MCF 10A (cell line): ENCODE data around the gene NAPA. TPM values are rescaled to one million over a fixed set of nuclear protein-coding genes. Genes with fewer than 3 reads are reported as not detected.

Source experiments
- BruUV-seq: library from RNA; stranded (reverse); fragments of 400-500 nt; replicated peaks from 2 replicates; lab custom pipeline; 2021; lab: Mats Ljungman, UMichigan
- CTCF ChIA-PET: fragments of 300-600 bp; sonication (Branson Sonifier 250); formaldehyde crosslinking; extraction: SDS; loops from one replicate; lab custom pipeline; 2021; ENCODE audit warnings: antibody characterized with exemption, inconsistent platforms; lab: Yijun Ruan, JAX
- POLR2A ChIA-PET: fragments of 300-600, 350-650 bp; sonication (Branson Sonifier 250); formaldehyde crosslinking; extraction: SDS; loops from one replicate; lab custom pipeline; 2020; ENCODE audit warnings: antibody characterized with exemption, inconsistent platforms; lab: Yijun Ruan, JAX
- DNase-seq: peaks from one replicate; pipeline ENCODE4 v3.0.0-alpha.2; 2018; ENCODE audit not compliant: unreplicated experiment
- H3K27ac Mint-ChIP-seq: one replicate; pipeline ENCODE4 v1.8.0; 2022; ENCODE audit warnings: mild to moderate bottlenecking, low read depth, mixed read lengths; ENCODE audit not compliant: unreplicated experiment
- H3K27me3 Mint-ChIP-seq: one replicate; pipeline ENCODE4 v1.8.0; 2022; ENCODE audit warnings: mixed read lengths; ENCODE audit not compliant: insufficient read depth, unreplicated experiment
- H3K36me3 Mint-ChIP-seq: one replicate; pipeline ENCODE4 v1.8.0; 2022; ENCODE audit warnings: mild to moderate bottlenecking, moderate library complexity, mixed read lengths; ENCODE audit not compliant: insufficient read depth, unreplicated experiment
- H3K4me1 Mint-ChIP-seq: one replicate; pipeline ENCODE4 v1.8.0; 2022; ENCODE audit warnings: mixed read lengths; ENCODE audit not compliant: insufficient read depth, unreplicated experiment
- H3K4me3 Mint-ChIP-seq: one replicate; pipeline ENCODE4 v1.8.0; 2022; ENCODE audit warnings: mild to moderate bottlenecking, moderate library complexity, mixed read lengths; ENCODE audit not compliant: unreplicated experiment
- H3K9me3 Mint-ChIP-seq: one replicate; pipeline ENCODE4 v1.8.0; 2022; ENCODE audit warnings: mixed read lengths; ENCODE audit not compliant: unreplicated experiment
- intact Hi-C: fragments of 100-400 bp; cut with micrococcal nuclease; formaldehyde crosslinking; loops from 2 replicates; pipeline ENCODE4 v1.14.1; 2022
- total RNA-seq: library from RNA; stranded (reverse); gene quantifications from 2 replicates; pipeline ENCODE4 v1.2.3, GENCODE V29; 2022
- TF ChIP-seq, protein P1 (sequence below): fragments of 200-600 bp; IDR thresholded peaks from one replicate; pipeline ENCODE4 v1.8.0; 2022; ENCODE audit warnings: antibody characterized with exemption, mild to moderate bottlenecking; ENCODE audit not compliant: unreplicated experiment

NAPA gene
- total RNA-seq, 1 experiment from 2014 or later, result 72.1 TPM

DNA sequence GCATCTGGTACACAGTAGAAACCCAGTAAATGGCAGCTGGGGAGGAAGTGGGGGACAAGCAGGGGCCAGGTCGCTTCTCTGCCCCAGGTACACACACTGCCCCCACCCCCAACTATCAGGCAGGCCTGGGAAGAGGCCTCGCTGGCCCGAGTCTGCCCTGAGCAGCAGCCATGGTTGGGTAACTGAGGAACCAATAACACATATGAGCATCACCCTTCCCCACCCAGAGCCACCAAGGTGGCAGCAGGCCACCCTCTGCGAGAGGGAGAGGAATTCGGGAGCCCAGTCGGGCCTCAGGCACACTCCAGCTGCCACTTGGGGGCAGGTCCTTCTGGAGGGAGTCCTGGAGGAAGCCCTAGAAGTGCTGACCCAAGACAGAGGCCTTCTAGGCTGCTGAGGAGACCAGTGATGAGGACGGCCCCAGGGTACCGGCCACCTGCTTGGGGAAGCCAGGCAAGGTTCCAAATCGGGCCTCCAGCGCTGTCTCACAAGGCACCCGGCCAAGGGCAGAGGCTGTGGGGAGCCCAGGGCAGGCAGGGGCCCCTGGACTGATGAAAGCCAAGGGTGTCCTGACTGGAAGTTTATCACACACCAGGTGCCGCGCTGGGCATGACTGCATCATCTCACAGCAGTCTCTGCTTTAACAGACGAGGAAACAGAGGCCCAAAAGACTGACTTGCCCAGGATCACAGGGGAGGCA is 16.9 kb downstream of the NAPA start:
- Mint-ChIP-seq H3K27ac (no peak overlapping the region), H3K27me3 (no peaks in the 10 kb centered on the region), H3K9me3 (no peaks in the 10 kb centered on the region), H3K4me3 (no peak overlapping the region), H3K36me3 (peaks cover 36% of the 10 kb centered on the region), H3K4me1 (no peaks in the 10 kb centered on the region)
- ChIA-PET CTCF (interaction anchor here (1.4 kb wide), 1 partner anchor 209 kb away, joined by 5 read pairs; no protein-coding TSS in a partner anchor), POLR2A (interaction anchor here (3.6 kb wide), 1 partner anchor 14 kb away, joined by 8 read pairs; the partner anchor contains the start of gene KPTN)
- TF ChIP-seq, protein P1, sequence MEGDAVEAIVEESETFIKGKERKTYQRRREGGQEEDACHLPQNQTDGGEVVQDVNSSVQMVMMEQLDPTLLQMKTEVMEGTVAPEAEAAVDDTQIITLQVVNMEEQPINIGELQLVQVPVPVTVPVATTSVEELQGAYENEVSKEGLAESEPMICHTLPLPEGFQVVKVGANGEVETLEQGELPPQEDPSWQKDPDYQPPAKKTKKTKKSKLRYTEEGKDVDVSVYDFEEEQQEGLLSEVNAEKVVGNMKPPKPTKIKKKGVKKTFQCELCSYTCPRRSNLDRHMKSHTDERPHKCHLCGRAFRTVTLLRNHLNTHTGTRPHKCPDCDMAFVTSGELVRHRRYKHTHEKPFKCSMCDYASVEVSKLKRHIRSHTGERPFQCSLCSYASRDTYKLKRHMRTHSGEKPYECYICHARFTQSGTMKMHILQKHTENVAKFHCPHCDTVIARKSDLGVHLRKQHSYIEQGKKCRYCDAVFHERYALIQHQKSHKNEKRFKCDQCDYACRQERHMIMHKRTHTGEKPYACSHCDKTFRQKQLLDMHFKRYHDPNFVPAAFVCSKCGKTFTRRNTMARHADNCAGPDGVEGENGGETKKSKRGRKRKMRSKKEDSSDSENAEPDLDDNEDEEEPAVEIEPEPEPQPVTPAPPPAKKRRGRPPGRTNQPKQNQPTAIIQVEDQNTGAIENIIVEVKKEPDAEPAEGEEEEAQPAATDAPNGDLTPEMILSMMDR, result no peak
- DNase-seq, result no peak
- BruUV-seq, result no TSS peak
- intact Hi-C loops, result no loop called here

DNA sequence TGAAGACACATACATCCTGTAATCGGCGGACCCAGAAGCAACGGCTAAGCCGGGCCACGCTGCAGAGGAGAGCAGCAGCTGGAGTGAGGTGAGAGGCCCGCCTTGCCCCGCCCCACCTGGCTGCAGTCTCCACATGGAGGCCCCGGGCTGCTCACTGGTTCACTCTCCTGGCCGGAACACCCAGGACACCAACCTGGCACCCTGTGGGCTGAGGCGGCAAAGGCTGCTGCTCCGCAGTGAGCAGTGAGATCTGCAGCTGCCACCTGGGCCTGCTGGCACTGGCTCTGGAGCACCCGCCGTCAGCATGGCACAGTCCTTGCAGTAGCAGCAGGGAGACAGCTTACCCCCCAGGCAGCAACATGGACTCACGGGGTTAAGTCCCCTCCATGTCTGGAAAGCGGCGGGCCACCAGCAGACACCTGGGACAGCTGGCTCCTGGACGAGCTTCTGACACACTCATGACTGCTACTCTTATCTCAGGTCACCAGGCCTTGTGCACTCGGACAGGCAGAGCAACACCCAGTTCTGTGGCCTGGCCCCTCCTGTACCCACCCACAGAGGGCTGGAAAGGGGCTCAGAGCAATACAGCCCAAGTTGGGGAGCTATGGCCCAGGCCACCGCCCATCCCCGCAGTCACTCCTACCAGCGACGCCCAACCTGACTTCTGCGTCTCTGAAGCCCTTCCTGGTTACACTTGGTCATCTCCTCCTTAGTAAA is 17.7 kb downstream of the NAPA start:
- intact Hi-C loops, result no loop called here
- no peak overlapping the region for H3K4me3 Mint-ChIP-seq
- CTCF ChIA-PET, result interaction anchor here (1.6 kb wide), 1 partner anchor 13 kb away, joined by 5 read pairs; the partner anchor contains the start of gene KPTN
- DNase-seq, result no peak
- H3K9me3 Mint-ChIP-seq, result no peaks in the 10 kb centered on the region
- H3K36me3 Mint-ChIP-seq, result peaks cover 30% of the 10 kb centered on the region
- no peaks in the 10 kb centered on the region for H3K4me1 Mint-ChIP-seq
- H3K27ac Mint-ChIP-seq, result no peak overlapping the region
- TF ChIP-seq, protein P1, result no peak
- POLR2A ChIA-PET, result no interaction called here
- BruUV-seq, result no TSS peak
- H3K27me3 Mint-ChIP-seq, result no peaks in the 10 kb centered on the region

DNA sequence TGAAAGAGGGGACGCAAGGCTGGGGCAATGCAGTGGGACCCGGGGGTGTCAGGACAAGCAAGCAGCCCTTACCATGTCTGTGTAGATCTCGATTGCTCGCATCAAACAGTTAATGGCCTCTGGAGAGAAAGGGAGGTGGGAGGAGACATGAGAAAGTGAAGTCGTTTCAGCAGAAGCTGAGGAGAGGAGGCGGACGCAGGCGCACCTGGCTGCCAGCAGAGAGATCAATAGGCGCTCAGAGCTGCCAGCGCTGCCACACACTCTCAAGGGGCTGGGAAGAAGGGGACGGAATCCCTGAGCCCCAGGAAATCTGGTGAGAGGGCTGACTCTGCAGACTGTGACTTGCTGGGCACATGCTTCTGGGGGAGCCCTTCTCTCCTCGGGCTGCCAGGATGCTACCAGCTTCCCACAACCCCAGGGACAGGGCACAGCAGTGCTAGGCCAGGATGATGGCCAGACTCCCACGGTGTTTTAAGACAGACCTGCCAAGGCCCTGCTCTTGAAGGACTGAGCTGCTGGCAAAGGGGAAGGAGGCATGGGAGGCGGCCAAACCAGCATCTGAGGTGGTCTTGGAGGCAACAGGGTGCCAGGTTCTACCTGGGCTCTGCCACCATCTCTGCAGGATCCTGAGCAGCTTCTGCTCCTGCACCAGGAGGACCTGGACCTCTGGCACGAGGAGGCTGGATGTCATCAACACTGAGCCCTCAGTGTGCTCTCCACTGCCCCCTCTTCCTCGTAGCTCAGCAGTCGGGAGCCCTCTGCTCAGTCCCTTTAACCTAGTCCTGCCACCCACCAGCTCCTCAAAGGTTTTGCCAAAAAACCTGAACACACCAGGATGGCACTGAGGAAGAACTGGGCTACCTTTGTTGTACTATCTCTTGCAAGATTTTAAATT is 19.1 kb downstream of the NAPA start:
- ChIA-PET POLR2A (interaction anchor here (0.6 to 2.2 kb wide), 2 partner anchors 12 to 542 kb away, joined by 3 to 7 read pairs; partner anchors contain the start of gene KPTN), CTCF (interaction anchor here (0.6 to 1.8 kb wide), 5 partner anchors 9 to 21 kb away, joined by 3 to 10 read pairs (median 5); partner anchors contain the start of genes KPTN and NAPA)

More for the DNA sequence above, 19.1 kb downstream of the NAPA start:
- Mint-ChIP-seq H3K36me3 (peaks cover 28% of the 10 kb centered on the region), H3K27ac (no peak overlapping the region), H3K27me3 (no peaks in the 10 kb centered on the region), H3K9me3 (no peaks in the 10 kb centered on the region), H3K4me3 (no peak overlapping the region), H3K4me1 (no peaks in the 10 kb centered on the region)
- intact Hi-C loops, result no loop called here
- BruUV-seq, result no TSS peak
- TF ChIP-seq, protein P1, result no peak
- no peak for DNase-seq
